Ascending aorta (tissue), 2 donors: ENCODE data around the gene GRIN2C. TPM values are rescaled to one million over a fixed set of nuclear protein-coding genes. Genes with fewer than 3 reads are reported as not detected.

Source experiments
- DNase-seq, 2 donors: peaks; one replicate each; pipeline ENCODE4 v3.0.0-alpha.2; 2019; ENCODE audit warnings: low spot score in 2 of 2
- H3K27ac ChIP-seq, 2 donors: fragments of 200-600 bp; sonication (generic); one replicate each; pipeline ENCODE4 v1.5.1; 2016 to 2017; ENCODE audit warnings: mild to moderate bottlenecking in 1 of 2
- H3K27me3 ChIP-seq: fragments of 200-600 bp; sonication (generic); one replicate; pipeline ENCODE4 v1.5.1; 2017
- H3K36me3 ChIP-seq, 2 donors: fragments of 200-600 bp; sonication (generic); one replicate each; pipeline ENCODE4 v1.5.1; 2016
- H3K4me1 ChIP-seq, 2 donors: fragments of 200-600 bp; sonication (generic); one replicate each; pipeline ENCODE4 v1.5.1; 2016 to 2017; ENCODE audit warnings: mild to moderate bottlenecking in 1 of 2
- H3K4me3 ChIP-seq, 2 donors: fragments of 200-600 bp; sonication (generic); one replicate each; pipeline ENCODE4 v1.5.1; 2016 to 2017; ENCODE audit warnings: mild to moderate bottlenecking in 1 of 2
- H3K9me3 ChIP-seq, 2 donors: fragments of 200-600 bp; sonication (generic); one replicate each; pipeline ENCODE4 v1.5.1; 2016
- CTCF ChIP-seq, 3 experiments: fragments of 200-600 bp in 2 of 3; fragments of 450-650 bp in 1 of 3; sonication (generic) in 2 of 3; IDR thresholded peaks; one replicate each; pipeline ENCODE4 v1.5.1; 2016 to 2019; ENCODE audit warnings: antibody characterized with exemption in 3 of 3, mild to moderate bottlenecking in 1 of 3, moderate library complexity in 1 of 3
- intact Hi-C: fragments of 100-400 bp; cut with DNase I; formaldehyde crosslinking; loops from one replicate; pipeline ENCODE4 v1.15.1; 2023
- total RNA-seq: library from RNA; depleted of rRNA; stranded (reverse); fragments of >200 nt; gene quantifications from one replicate; pipeline ENCODE4 v1.1.0, GENCODE V29; 2016

GRIN2C gene
- total RNA-seq, 1 donor from 2014 or later = not detected

- TF ChIP-seq CTCF (IDR thresholded peaks at IDR 0.05) = no peak
- no peaks in the 10 kb centered on the region for H3K9me3 ChIP-seq
- no peaks in the 10 kb centered on the region for H3K27me3 ChIP-seq
- H3K27ac ChIP-seq = no peak overlapping the region
- intact Hi-C loops = no loop called here
- no peaks in the 10 kb centered on the region for H3K4me1 ChIP-seq
- no peak overlapping the region for H3K4me3 ChIP-seq
- DNase-seq = no peak
- H3K36me3 ChIP-seq = peaks cover 12 to 20% of the 10 kb centered on the region in 2 donors
These were observed 36.7 kb downstream of the GRIN2C start for GRCh38 chr17:74822939-74823367.

DNA sequence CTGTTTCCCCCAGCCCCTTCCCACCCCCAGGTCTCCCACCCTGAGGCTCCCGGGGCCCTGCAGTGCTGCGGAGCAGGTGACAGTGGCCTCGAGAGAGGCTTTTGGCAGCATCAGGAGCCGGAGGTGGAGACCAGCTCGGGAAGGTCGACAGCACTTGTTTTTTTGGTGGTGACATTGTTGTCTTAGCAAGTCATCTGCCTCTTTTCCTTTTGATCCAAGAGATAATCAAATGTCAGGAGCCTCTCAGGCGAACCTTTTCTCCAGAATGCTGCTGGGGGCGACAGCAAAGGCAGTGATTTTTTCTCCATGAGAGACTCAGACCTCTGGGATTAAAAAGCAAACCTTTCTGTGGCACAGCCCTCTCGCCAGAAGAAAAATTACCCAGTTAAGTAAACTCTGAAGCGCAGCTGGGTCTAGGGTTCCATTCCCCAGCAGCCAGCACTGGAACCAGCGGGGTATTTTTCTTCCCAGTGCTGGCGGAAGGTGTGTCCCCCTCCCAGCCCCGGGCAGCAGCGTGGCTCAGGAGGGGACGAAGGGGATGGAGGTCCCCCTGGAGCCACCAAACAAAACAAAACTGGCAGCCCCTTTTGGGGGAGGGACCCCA is 37.2 kb downstream of the GRIN2C start:
- intact Hi-C loops = no loop called here
- Histone ChIP-seq H3K27ac (no peak overlapping the region), H3K4me1 (no peaks in the 10 kb centered on the region), H3K27me3 (no peaks in the 10 kb centered on the region), H3K36me3 (peaks cover 12 to 20% of the 10 kb centered on the region in 2 donors), H3K4me3 (no peak overlapping the region), H3K9me3 (no peaks in the 10 kb centered on the region)
- DNase-seq = no peak
- TF ChIP-seq CTCF (IDR thresholded peaks at IDR 0.05) = no peak

GRCh38 chr17:74821655-74822334 is 37.9 kb downstream of the GRIN2C start:
- DNase-seq = no peak
- Histone ChIP-seq H3K36me3 (peaks cover 12 to 20% of the 10 kb centered on the region in 2 donors), H3K27me3 (no peaks in the 10 kb centered on the region), H3K4me3 (no peak overlapping the region), H3K27ac (no peak overlapping the region), H3K9me3 (no peaks in the 10 kb centered on the region), H3K4me1 (no peaks in the 10 kb centered on the region)
- TF ChIP-seq CTCF (IDR thresholded peaks at IDR 0.05) = no peak
- intact Hi-C loops = no loop called here

DNA sequence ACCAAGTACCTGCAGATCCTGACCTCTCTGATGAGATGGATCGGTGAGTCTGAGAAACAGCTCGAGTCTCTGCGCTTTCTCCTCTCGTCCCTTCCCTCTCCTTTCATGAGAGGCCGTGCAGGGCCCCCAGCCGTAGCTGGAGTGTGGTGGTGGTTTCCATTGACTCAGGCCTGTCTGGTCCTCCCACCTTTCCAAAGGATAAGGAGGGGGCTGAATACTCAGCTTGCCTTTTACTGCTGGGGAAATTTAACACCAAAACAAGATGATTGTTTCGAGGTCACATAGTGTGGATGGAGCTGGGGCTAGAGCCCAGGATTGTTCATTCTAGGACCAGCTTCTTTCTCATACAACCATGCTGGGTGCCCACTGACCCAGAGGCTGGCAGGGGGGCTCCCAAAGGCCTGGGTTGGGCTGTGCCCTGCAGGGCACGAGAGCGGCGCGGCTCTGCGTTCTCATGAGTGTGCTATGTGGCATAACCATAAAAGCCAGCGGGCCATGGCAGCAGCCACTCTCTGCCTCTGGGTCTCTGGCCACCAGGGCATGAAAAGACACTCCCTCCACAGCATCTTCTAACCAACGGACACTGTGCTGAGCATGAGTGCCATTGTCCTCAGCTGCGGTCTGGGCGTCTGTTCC is 39.8 kb downstream of the GRIN2C start:
- no peaks in the 10 kb centered on the region for H3K27me3 ChIP-seq
- H3K27ac ChIP-seq = no peak overlapping the region
- no peaks in the 10 kb centered on the region for H3K4me1 ChIP-seq
- TF ChIP-seq CTCF (IDR thresholded peaks at IDR 0.05) = no peak
- DNase-seq = no peak
- H3K9me3 ChIP-seq = no peaks in the 10 kb centered on the region
- peaks cover 12 to 20% of the 10 kb centered on the region in 2 donors for H3K36me3 ChIP-seq
- H3K4me3 ChIP-seq = no peak overlapping the region
- intact Hi-C loops = no loop called here

DNA sequence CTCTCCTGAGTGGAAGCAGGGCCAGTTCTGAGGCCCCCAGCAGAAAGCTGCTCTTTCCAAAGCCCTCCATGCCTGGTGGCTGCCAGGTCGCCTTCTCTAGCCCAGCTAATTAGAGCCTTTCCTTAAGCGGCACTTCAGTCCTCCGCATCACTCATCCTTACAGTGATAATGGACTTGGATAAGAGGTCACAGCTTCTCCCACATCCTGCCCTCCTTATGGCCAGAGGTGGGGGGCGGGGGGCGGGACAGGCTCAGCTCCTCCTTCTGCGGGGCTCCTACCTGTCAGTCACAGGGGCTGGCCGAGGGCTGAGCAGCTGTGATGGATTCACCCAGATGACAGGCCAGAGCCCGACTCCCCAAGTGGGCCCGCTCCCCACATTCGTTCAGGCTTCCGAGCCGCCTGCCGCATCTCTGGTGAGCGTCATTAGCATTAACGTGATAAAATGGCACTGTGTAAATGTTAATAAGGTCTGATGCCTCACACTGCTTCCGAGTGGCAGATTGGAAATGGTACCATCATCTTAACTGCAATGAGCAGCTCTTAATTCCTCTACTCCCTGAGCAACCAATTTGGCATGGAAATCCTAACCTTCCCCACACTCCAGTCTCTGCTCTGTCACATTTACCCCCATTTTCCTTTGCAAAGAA is 41.3 kb downstream of the GRIN2C start:
- Histone ChIP-seq H3K4me3 (no peak overlapping the region), H3K4me1 (no peaks in the 10 kb centered on the region), H3K9me3 (no peaks in the 10 kb centered on the region), H3K27me3 (no peaks in the 10 kb centered on the region), H3K36me3 (peaks cover 12 to 20% of the 10 kb centered on the region in 2 donors), H3K27ac (no peak overlapping the region)
- intact Hi-C loops = no loop called here
- no peak for TF ChIP-seq CTCF (IDR thresholded peaks at IDR 0.05)
- DNase-seq = no peak
